RWPE1 (cell line): ENCODE measurements around the gene VPS54.
"Not testable (repeated sequence)": the region's sequence is repeated elsewhere in the genome, so short reads cannot be mapped to it uniquely, and the experiment has no call there.

Experiments used
- CTCF ChIA-PET: fragments of 350-600 bp; sonication (Branson Sonifier 250); formaldehyde crosslinking; extraction: SDS; loops from one replicate; lab custom pipeline; 2021; lab: Yijun Ruan, JAX
- POLR2A ChIA-PET: fragments of 400-600 bp; formaldehyde crosslinking; extraction: SDS; loops from one replicate; lab custom pipeline; 2020; ENCODE audit warnings: antibody characterized with exemption; ENCODE audit not compliant: low non-redundant PET; lab: Yijun Ruan, JAX
- DNase-seq: peaks from one replicate; pipeline ENCODE4 v3.0.0; 2012; ENCODE audit warnings: low spot score
- H3K27ac ChIP-seq: fragments of 450-650 bp; 2 replicates; pipeline ENCODE4 v1.5.1; 2017
- CTCF ChIP-seq: fragments of 450-650 bp; conservative IDR thresholded peaks from 2 replicates; pipeline ENCODE4 v1.5.1; 2017; ENCODE audit warnings: low read depth, mild to moderate bottlenecking

VPS54 gene

GRCh38 chr2:63976125-63976510 is 43.1 kb downstream of the VPS54 start:
- POLR2A ChIA-PET: no interaction called here
- CTCF ChIA-PET: interaction anchor here (0.6 kb wide), 1 partner anchor 1470 kb away, joined by 8 read pairs; the partner anchor contains the start of gene TMEM17
- H3K27ac ChIP-seq: peak overlapping the region; percentile 46
- TF ChIP-seq CTCF: no peak
- DNase-seq: no peak

GRCh38 chr2:63975437-63976124 is 43.6 kb downstream of the VPS54 start:
- CTCF ChIA-PET: no interaction called here
- no peak for TF ChIP-seq CTCF
- no peak for DNase-seq
- POLR2A ChIA-PET: interaction anchor here (0.7 kb wide), 1 partner anchor 26 kb away, joined by 4 read pairs; no protein-coding TSS in a partner anchor
- peak overlapping the region; percentile 46 for H3K27ac ChIP-seq

GRCh38 chr2:63975036-63975435 is 44.2 kb downstream of the VPS54 start:
- H3K27ac ChIP-seq, CTCF ChIA-PET: not testable (repeated sequence)
- POLR2A ChIA-PET: interaction anchor here (0.7 kb wide), 1 partner anchor 27 kb away, joined by 4 read pairs; no protein-coding TSS in a partner anchor

GRCh38 chr2:63962186-63962585 is 57.0 kb downstream of the VPS54 start:
- no peak overlapping the region for H3K27ac ChIP-seq
- POLR2A ChIA-PET: no interaction called here
- CTCF ChIA-PET: interaction anchor here (0.6 kb wide), 1 partner anchor 804 kb away, joined by 3 read pairs; no protein-coding TSS in a partner anchor
- DNase-seq: no peak
- TF ChIP-seq CTCF: no peak

More at GRCh38 chr2:63975036-63975435, 44.2 kb downstream of the VPS54 start:
- DNase-seq: not testable (repeated sequence)

- no peak for DNase-seq
- ChIA-PET CTCF (no interaction called here), POLR2A (no interaction called here)
- H3K27ac ChIP-seq: no peak overlapping the region
- no peak for TF ChIP-seq CTCF
These were observed 68.8 kb downstream of the VPS54 start for GRCh38 chr2:63950414-63950813.

- POLR2A ChIA-PET: no interaction called here
- no peak for TF ChIP-seq CTCF
- DNase-seq: no peak
- H3K27ac ChIP-seq: no peak overlapping the region
- CTCF ChIA-PET: interaction anchor here (0.6 kb wide), 1 partner anchor 40 kb away, joined by 3 read pairs; no protein-coding TSS in a partner anchor
These were observed 76.4 kb downstream of the VPS54 start for GRCh38 chr2:63942788-63943187.

GRCh38 chr2:63932104-63932503 is 87.1 kb downstream of the VPS54 start:
- POLR2A ChIA-PET, DNase-seq, CTCF ChIA-PET, H3K27ac ChIP-seq: not testable (repeated sequence)
